MM.1S (cell line): ENCODE measurements around the gene GPD1.

Experiments
- DNase-seq: peaks from one replicate; pipeline ENCODE4 v3.0.0-alpha.2; 2015
- H2AFZ ChIP-seq: fragments of 300-600 bp; sonication (generic); 2 replicates; pipeline ENCODE4 v1.6.0; 2016; ENCODE audit warnings: antibody characterized with exemption, low read length
- H3F3A ChIP-seq: fragments of 300-600 bp; sonication (generic); 2 replicates; pipeline ENCODE4 v1.6.1; 2016; ENCODE audit warnings: mild to moderate bottlenecking, antibody characterized with exemption, low read length, moderate library complexity, mixed read lengths; ENCODE audit not compliant: insufficient read depth
- H3K27ac ChIP-seq: fragments of 300-600 bp; sonication (generic); 2 replicates; pipeline ENCODE4 v1.5.1; 2016; ENCODE audit warnings: mild to moderate bottlenecking, low read length
- H3K27me3 ChIP-seq: fragments of 300-600 bp; sonication (generic); replicated peaks from 2 replicates; pipeline ENCODE4 v1.6.0; 2016; ENCODE audit warnings: low read length; ENCODE audit not compliant: insufficient read depth
- H3K36me3 ChIP-seq: fragments of 300-600 bp; sonication (generic); replicated peaks from 2 replicates; pipeline ENCODE4 v1.6.1; 2016; ENCODE audit warnings: mild to moderate bottlenecking, low read length, mixed read lengths; ENCODE audit not compliant: insufficient read depth
- H3K4me1 ChIP-seq: fragments of 300-600 bp; sonication (generic); 2 replicates; pipeline ENCODE4 v1.6.1; 2016; ENCODE audit warnings: low read length, mixed read lengths
- H3K4me2 ChIP-seq: fragments of 300-600 bp; sonication (generic); 2 replicates; pipeline ENCODE4 v1.6.0; 2016; ENCODE audit warnings: low read depth, low read length
- H3K4me3 ChIP-seq: fragments of 300-600 bp; sonication (generic); 2 replicates; pipeline ENCODE4 v1.5.1; 2016; ENCODE audit warnings: low read length, mixed read lengths
- H3K79me2 ChIP-seq: fragments of 300-600 bp; sonication (generic); 2 replicates; pipeline ENCODE4 v1.6.1; 2016; ENCODE audit warnings: mixed run types, low read length, mixed read lengths
- H3K9ac ChIP-seq: fragments of 300-600 bp; sonication (generic); 2 replicates; pipeline ENCODE4 v1.6.1; 2016; ENCODE audit warnings: low read length, mixed read lengths
- H3K9me2 ChIP-seq: fragments of 300-600 bp; sonication (generic); replicated peaks from 2 replicates; pipeline ENCODE4 v1.6.1; 2016; ENCODE audit warnings: mild to moderate bottlenecking, low read length, mixed read lengths; ENCODE audit not compliant: insufficient read depth
- H3K9me3 ChIP-seq: fragments of 300-600 bp; sonication (generic); replicated peaks from 2 replicates; pipeline ENCODE4 v1.6.1; 2016; ENCODE audit warnings: mild to moderate bottlenecking, low read length, mixed read lengths; ENCODE audit not compliant: insufficient read depth
- H4K20me1 ChIP-seq: fragments of 300-600 bp; sonication (generic); 2 replicates; pipeline ENCODE4 v1.6.1; 2016; ENCODE audit warnings: mild to moderate bottlenecking, low read length, moderate library complexity, mixed read lengths; ENCODE audit not compliant: insufficient read depth
- CTCF ChIP-seq: fragments of 300-600 bp; sonication (generic); IDR thresholded peaks from 2 replicates; pipeline ENCODE4 v1.5.1; 2016; ENCODE audit warnings: antibody characterized with exemption, low read length, mixed read lengths
- EZH2 ChIP-seq: fragments of 300-600 bp; sonication (generic); optimal IDR thresholded peaks from 2 replicates; pipeline ENCODE3; 2017; ENCODE audit warnings: low read depth, mild to moderate bottlenecking, antibody characterized with exemption, low read length, mixed read lengths
- EZH2phosphoT487 ChIP-seq: fragments of 300-600 bp; sonication (generic); IDR thresholded peaks from 2 replicates; pipeline ENCODE4 v1.6.1; 2018; ENCODE audit warnings: antibody characterized with exemption, low read length

Gene GPD1

GRCh38 chr12:50061946-50062686, 41.7 kb upstream of the GPD1 start:
- no peaks in the 10 kb centered on the region for H4K20me1 ChIP-seq
- H3K4me2 ChIP-seq, result no peak overlapping the region
- no peaks in the 10 kb centered on the region; the same call in 1 of the 2 replicates for H3K4me1 ChIP-seq

GRCh38 chr12:50062728-50063460, 40.9 kb upstream of the GPD1 start:
- Histone ChIP-seq H3K9me3 (no peaks in the 10 kb centered on the region), H3K27ac (no peak overlapping the region), H3K27me3 (peaks cover 7% of the 10 kb centered on the region), H3K79me2 (no peaks in the 10 kb centered on the region), H2AFZ (no peak overlapping the region), H3K4me1 (no peaks in the 10 kb centered on the region), H3K4me2 (no peak overlapping the region), H3K9me2 (no peaks in the 10 kb centered on the region), H3K9ac (no peak overlapping the region), H4K20me1 (no peaks in the 10 kb centered on the region), H3K4me3 (no peak overlapping the region), H3F3A (no peaks in the 10 kb centered on the region), H3K36me3 (no peaks in the 10 kb centered on the region)
- TF ChIP-seq EZH2phosphoT487 (no peak), EZH2 (no peak), CTCF (no peak)
- DNase-seq, result no peak

More at GRCh38 chr12:50061946-50062686, 41.7 kb upstream of the GPD1 start:
- Histone ChIP-seq H2AFZ (no peak overlapping the region), H3F3A (no peaks in the 10 kb centered on the region), H3K27ac (no peak overlapping the region), H3K9ac (no peak overlapping the region), H3K4me3 (no peak overlapping the region), H3K9me2 (no peaks in the 10 kb centered on the region), H3K79me2 (no peaks in the 10 kb centered on the region), H3K9me3 (no peaks in the 10 kb centered on the region), H3K27me3 (peaks cover 8% of the 10 kb centered on the region), H3K36me3 (no peaks in the 10 kb centered on the region)
- TF ChIP-seq EZH2phosphoT487, result no peak
- TF ChIP-seq EZH2, result no peak
- no peak for TF ChIP-seq CTCF
- DNase-seq, result no peak

- Histone ChIP-seq H3K9me2 (no peaks in the 10 kb centered on the region), H3K9me3 (no peaks in the 10 kb centered on the region), H4K20me1 (no peaks in the 10 kb centered on the region), H3K9ac (no peak overlapping the region), H3K36me3 (no peaks in the 10 kb centered on the region), H3K27ac (no peak overlapping the region), H3K4me2 (no peak overlapping the region), H3K27me3 (no peaks in the 10 kb centered on the region; the same call in 1 of the 2 replicates), H3K79me2 (no peaks in the 10 kb centered on the region), H3F3A (no peaks in the 10 kb centered on the region), H3K4me1 (no peaks in the 10 kb centered on the region), H3K4me3 (no peak overlapping the region), H2AFZ (no peak overlapping the region)
- no peak for TF ChIP-seq CTCF
- no peak for TF ChIP-seq EZH2phosphoT487
- TF ChIP-seq EZH2, result no peak
- no peak for DNase-seq
Measured at GRCh38 chr12:50065726-50066310, 38.0 kb upstream of the GPD1 start.
